ENCODE measurements around the gene STC2.
"Not testable (repeated sequence)": the region's sequence is repeated elsewhere in the genome, so short reads cannot be mapped to it uniquely, and the experiment has no call there.

The STC2 gene

GRCh38 chr5:173293817-173294672 lies 34.2 kb downstream of the STC2 start:
- DNase-seq, result peak; percentile 90

- DNase-seq, result no peak
These were observed 36.2 kb downstream of the STC2 start for GRCh38 chr5:173291722-173292658.

GRCh38 chr5:173290477-173291131 lies 37.6 kb downstream of the STC2 start:
- no peak for DNase-seq

GRCh38 chr5:173289372-173289771 lies 38.8 kb downstream of the STC2 start:
- DNase-seq, result no peak

GRCh38 chr5:173288632-173289031 lies 39.6 kb downstream of the STC2 start:
- no peak for DNase-seq

GRCh38 chr5:173287086-173287485 lies 41.1 kb downstream of the STC2 start:
- DNase-seq, result no peak

GRCh38 chr5:173284343-173284958 lies 43.8 kb downstream of the STC2 start:
- DNase-seq, result not testable (repeated sequence)

GRCh38 chr5:173283318-173284288 lies 44.6 kb downstream of the STC2 start:
- peak; percentile 88 for DNase-seq

- DNase-seq, result no peak
These were observed 45.3 kb downstream of the STC2 start for GRCh38 chr5:173282916-173283315.

- DNase-seq, result no peak
These were observed 46.3 kb downstream of the STC2 start for GRCh38 chr5:173281910-173282309.

GRCh38 chr5:173279166-173279565 lies 49.0 kb downstream of the STC2 start:
- no peak for DNase-seq

GRCh38 chr5:173278641-173279040 lies 49.6 kb downstream of the STC2 start:
- DNase-seq, result no peak

- DNase-seq, result no peak
These were observed 50.0 kb downstream of the STC2 start for GRCh38 chr5:173278172-173278571.

GRCh38 chr5:173274771-173275170 lies 53.4 kb downstream of the STC2 start:
- no peak for DNase-seq

- DNase-seq, result no peak
These were observed 56.8 kb downstream of the STC2 start for GRCh38 chr5:173271419-173271818.

- peak; percentile 37 for DNase-seq
These were observed 59.3 kb downstream of the STC2 start for GRCh38 chr5:173268750-173269432.

- no peak for DNase-seq
These were observed 62.8 kb downstream of the STC2 start for GRCh38 chr5:173265433-173265832.

All from retina (tissue), 1 donor.